ENCODE results near the gene DNAJC11.
A peak's percentile ranks its signal among the peaks of the same experiment; 100 is the strongest.

DNAJC11 gene

DNA sequence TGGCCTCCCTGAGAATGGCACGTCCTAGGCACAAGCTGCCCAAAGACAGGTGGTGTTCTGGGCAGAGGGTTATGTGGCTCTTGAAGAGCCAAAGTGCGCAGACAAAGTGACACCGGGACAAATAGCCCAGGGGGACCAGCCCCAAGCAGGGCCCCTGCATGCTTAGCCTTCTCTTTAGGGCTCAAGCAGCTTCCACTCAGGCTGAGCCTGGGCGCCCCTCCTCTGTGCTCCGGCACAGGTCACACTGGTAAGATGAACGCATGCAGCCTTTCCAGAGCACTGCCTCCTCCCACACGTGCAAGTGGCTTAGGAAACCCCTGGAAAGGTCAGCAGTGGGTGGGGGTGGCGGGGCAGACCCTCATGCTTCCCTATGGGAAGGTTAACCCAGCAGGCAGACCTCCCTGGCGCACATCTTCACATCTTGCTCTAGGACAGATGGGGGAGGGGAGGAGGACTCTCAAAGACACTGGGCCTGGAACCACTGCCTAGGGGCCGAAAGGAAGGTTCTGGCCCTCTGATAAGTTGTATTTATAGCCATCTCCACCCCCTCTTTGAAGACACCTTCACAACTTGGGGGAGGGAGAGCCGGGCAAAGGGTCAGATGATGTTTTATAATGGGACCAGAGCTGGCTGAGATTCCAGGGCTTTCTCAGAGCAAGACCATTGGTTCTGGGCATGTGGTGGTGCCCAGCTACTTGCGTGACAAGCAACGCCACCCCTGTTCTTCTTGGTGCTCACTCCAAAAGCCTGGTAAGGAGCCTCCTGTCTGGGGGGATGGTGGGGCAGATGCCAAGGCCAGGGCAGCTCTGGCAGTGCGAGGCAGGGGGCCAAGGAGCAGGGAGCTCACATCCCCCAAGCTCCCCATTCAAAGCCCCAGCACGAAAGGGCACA, 104.5 kb downstream of the DNAJC11 start:
- DNase-seq: no peak

DNA sequence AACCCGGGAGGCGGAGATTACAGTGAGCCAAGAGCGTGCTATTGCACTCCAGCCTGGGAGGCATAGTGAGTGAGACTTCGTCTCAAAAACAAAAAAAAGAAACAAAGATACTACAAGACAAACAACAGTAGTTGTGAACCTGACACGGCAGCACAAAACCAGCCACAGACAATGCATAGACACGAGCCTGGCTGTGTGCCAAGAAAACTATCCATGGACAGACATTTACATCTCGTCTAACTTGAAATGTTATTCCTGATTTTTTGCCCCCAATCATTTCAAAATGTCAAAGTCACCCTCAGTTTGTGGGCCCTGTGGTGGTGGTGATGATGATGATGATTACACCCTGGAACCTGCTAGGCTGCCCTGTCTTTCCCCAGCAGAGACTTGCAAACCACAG, 105.3 kb downstream of the DNAJC11 start:
- DNase-seq: no peak

DNA sequence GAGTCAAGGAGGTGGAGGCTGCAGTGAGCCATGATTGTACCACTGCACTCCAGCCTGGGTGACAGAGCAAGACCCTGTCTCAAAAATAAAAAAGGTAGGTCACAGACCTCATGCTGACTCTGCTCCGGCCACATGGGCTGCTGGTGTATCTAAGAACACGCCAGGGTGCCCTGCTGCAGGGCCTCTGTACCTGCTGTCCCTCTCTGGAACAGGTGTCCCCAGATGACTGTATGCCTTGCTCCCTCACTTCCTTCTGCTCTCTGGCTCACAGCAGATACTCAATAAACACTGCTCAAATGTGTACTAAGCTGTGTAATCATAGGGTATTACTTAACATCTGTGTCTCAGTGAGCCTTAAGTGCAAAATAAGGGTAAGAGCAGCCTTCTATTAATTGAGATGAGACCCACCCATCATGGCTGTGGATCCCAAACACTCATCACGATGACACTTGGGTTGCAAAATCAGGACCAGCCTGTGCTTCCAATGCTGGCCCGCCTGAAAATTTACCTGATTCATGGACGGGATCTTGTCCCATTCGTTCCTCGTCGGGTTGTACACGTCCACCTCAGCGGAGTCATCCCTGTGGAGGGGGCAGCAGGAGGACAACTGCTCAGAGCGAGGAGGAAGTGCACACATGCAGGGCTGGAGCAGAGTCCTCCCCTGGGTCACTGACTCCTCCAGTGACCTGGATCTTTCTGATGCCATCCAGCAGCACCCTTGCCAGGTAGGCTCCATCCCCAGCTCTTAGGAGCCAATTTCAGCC, 106.5 kb downstream of the DNAJC11 start:
- DNase-seq: no peak

DNA sequence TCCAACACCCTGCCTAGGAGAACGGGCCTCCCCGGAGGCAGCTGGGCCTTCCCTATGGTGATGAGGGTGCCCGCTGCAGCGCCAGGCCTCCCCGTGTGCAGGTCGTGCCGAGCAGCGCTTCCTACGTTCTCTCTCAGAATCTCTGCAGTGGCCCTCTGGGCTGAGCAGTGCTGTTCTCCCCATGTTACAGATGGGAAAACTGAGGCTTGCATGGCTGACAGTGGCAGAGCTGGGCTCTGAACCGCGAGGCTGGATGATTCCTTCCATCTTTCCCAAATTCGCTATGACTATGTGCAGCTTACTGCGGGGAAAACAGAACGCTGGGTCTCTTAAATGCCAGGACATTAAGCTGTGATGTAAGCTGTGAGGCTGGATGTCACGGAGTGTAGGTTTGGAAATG, 107.8 kb downstream of the DNAJC11 start:
- no peak for DNase-seq

DNA sequence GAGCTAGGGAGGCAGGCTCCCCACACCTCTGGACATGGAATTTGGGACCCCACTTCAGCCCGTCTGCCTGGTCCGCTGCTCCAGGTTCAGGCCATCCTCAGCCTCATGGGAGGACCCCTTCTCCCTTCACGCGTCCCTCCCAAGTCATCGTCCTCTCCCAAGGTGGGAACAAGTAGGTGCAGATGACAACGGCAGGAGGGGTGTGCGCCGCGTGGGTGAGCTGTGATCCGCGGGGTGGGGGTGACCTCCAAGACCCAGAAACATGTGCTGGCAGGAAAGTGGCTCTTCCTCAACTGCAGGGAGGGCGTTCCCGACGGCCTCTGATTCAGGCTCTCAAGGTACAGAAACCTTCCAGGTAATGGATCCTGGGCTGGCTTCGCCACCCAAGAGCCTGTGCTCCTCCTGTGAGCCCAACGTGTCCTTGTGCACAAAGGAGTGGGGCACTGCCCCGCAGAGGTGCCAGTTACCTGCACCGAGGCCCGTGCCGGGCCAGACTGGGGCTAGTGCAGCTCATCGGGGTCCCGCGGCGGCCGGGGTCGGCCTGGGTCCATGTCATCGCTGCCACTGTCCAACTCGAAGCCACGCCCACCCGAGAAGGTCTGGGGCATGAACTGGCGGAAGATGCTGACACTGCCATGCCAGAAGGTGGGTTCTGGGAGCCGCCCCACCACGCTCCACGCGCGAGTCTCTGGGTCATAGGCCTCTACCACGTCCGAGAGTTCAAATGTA, 108.6 kb downstream of the DNAJC11 start:
- DNase-seq: no peak

DNA sequence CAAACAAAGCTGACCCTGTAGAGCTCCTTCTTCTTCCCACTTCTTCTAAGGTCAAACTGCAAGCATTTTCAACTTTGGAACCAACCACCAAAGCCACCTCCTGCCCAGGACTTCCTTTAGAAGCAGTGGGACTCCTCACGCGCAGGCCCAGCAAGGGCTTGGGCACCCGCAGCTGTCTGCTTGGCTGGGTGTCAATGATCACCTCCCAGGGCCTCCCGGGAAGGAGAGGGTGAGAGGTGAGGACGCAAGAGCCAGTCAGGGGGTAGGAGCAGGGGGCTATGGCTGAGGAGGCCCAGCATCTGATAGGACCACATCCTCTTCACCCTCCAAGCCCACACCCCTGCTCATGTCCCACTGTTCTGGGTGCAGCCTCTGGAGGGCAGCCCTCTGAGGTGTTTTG, 109.2 kb downstream of the DNAJC11 start:
- no peak for DNase-seq

DNA sequence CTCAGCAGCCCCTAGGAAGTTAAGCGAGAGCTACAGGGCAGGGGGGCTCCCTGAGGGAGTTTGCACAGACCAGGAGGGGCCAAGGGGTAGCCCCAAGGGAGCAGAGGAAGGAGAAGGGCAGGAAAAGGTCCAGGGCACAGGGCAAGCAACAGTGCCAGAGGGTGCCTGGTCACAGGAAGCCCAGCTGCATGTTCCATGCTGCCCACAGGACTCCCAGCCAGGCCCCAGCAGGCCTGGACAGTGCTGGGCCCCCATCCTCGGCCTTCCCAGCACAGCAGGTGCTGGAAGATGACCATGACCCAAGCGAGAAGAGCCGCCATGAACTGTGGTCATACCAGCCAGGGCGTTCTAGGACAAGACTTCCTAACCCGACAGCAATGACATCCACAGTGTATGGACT, 110.0 kb downstream of the DNAJC11 start:
- no peak for DNase-seq

DNA sequence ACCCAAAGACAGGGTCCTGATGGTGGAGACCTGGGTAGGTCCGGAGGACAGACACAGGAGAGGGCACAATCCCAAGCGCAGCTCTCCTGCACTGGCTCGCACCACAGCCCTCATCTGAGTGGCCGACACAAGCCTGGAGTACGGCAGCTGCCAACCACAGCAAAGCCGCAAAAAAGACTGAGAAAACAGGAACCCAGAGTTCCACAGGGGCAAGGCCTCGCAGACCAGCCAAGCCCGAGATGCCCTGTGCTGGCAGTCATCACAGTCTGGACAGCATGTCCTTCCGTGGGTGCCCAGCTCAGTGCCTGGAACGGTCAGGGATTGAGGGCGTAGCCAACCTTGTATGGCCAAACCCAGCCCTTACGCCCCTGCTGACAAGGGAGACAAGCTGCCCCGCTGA, 110.4 kb downstream of the DNAJC11 start:
- DNase-seq: no peak

DNA sequence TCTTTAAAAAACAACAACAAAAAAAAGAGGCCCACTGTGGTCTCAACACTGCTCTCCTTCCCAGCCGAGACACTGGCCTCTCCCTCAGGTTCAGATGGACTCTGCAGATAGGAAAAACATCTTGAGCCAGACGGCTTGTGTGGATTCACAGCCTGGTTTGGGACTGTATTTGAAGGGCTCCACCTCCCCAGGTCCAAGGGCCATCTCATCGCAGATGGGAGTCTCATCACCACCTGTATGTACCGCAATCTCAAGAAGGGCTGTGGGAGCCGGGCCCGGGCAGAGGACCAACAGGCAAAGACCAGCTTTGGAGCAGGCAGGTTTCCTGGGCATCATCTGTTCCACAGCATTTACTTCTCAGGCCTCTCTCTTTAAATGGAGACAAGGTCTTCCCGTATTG, 111.6 kb downstream of the DNAJC11 start:
- DNase-seq: no peak

DNA sequence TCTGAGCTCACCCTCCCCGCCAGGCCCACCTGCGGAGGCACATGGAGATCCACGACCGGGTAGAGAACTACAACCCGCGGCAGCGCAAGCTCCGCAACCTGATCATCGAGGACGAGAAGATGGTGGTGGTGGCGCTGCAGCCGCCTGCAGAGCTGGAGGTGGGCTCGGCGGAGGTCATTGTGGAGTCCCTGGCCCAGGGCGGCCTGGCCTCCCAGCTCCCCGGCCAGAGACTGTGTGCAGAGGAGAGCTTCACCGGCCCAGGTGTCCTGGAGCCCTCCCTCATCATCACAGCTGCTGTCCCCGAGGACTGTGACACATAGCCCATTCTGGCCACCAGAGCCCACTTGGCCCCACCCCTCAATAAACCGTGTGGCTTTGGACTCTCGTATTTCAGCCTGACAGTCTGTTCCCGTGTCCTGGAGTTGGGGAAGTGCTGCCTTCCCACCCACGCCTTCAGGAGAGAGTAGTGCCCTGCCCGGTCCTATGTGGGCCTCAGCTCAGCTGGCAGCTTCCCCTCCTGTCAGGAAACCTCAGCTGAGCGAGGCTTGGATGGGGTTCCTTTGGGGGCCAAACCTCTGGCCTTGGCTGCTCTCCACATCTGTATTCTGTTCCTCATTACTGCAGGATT, 112.6 kb downstream of the DNAJC11 start:
- no peak for DNase-seq

DNA sequence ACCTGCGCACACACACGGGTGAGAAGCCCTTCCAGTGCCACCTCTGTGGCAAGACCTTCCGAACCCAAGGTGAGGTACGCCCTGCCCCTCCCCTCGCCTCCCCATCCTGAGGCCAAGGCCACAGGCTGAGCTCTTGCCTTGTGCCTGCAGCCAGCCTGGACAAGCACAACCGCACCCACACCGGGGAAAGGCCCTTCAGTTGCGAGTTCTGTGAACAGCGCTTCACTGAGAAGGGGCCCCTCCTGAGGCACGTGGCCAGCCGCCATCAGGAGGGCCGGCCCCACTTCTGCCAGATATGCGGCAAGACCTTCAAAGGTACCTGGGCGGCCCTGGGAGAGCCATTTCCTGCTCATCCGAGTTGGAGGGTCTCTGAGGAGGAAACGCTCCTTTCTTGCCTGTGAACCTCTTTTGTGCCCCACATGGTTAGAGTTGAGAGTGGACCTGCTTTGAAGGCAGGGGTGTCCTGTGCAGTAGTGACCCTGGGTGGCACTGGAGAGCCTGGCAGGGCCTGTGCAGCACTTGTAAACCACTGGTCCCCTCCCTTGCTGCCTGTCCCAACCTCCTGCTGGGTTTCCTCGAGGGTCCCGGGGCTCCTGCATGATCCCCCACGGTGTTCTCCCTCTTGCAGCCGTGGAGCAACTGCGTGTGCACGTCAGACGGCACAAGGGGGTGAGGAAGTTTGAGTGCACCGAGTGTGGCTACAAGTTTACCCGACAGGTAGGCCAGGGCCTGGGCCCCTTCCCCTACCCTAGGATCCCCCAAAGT, 113.3 kb downstream of the DNAJC11 start:
- DNase-seq: no peak

DNA sequence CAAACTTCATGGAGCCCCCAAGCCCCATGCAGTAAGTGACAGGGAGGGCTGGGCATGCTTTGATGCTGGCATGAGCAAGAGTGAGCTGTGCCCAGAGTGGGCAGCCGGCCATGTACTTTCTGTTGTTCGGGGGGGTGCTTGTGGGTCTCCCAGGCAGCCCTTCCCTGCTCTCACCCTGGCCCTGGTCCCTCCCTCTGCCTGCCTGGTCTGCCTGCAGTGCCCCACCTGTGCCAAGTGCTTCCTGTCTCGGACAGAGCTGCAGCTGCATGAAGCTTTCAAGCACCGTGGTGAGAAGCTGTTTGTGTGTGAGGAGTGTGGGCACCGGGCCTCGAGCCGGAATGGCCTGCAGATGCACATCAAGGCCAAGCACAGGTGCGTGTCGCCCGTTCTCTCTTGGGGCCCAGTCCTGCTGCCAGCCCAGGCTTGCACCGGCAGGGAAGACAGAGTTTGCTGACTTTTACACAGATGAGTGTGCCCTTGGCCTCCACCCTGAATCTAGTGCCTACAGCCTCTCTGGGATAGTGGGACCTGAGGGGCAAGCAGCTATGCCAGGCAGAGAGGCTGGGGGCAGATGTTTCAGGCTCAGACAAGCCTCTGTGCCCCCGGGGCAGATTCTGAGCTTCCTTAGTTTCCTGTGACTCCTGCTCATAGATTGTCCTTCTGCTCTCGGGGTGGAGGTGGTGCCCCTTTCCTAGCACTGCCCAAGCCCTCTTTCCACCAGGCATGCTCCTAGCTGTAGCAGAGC, 114.2 kb downstream of the DNAJC11 start:
- peak; percentile 92 for DNase-seq

DNA sequence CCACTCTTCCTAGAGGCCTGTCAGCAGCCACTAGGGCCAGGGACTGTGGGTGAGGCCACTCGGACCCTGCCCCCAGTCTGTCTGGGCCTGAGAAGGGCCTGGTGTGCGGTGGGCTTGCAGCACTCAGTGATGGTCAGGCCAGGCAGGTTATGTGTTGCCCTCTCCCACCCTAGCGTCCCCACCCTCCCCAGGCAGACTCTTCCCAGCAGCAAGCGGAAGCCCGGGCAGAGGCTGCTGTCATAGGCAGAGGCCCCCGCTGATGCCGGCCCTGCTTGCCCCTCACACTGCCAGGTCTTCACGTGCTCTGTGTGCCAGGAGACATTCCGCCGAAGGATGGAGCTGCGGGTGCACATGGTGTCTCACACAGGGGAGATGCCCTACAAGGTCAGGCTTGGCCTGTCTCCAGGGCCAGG, 115.2 kb downstream of the DNAJC11 start:
- DNase-seq: no peak

DNA sequence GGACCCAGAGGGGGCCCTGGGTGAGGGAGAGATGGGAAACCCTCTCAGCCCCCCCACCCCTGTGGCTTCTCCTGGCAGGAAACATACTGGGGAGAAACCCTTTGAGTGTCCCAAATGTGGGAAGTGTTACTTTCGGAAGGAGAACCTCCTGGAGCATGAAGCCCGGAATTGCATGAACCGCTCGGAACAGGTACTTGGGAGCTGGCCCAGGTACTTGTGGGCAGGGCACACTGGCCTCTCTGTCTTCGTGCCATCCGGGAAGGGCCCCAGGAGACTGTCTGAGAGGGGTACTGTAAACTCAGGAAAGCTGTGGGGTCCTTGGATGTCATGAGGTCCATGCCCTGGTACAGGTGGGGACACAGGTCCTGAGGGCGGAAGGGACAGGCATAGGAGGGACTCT, 115.8 kb downstream of the DNAJC11 start:
- no peak for DNase-seq

DNA sequence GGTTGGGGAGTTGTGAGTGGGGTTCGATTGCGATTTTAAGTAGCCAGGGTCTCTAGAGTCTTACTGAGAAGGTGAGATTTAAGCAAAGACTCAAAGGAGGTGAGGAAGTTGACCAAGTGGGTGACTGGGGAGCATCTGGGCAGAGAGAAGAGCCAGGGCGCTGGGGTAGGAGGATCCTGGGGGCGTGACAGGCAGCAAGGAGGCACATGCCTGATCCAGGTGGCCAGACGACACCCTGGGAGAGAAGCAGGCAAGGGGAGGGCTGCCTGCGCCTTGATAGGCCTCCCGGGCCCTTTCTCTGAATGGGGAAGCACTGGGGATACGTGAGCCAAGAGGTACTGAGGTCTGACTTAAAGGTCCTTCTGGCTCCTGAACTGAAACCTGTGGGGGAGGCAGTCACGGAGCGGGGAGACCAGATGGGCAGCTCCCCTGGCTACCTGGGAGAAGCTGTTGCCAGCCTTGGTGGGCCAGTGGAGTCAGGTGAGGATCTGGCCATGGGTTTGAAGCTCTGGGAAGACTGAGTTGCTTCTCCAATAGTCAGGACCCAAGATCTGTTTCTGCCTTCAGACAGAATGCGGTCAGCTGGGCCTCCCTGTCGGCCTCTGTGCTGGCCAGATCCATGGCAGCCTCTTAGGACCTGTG, 116.4 kb downstream of the DNAJC11 start:
- DNase-seq: no peak
